ENCODE measurements around the gene VASP. TPM values are rescaled to one million over a fixed set of nuclear protein-coding genes. Genes with fewer than 3 reads are reported as not detected.

VASP gene
- total and polyA plus RNA-seq, 2 of the 13 experiments (the other 11 are each of a cell fraction or from before 2014, with no cell fraction given), result 41.8 to 67.1 TPM

DNA sequence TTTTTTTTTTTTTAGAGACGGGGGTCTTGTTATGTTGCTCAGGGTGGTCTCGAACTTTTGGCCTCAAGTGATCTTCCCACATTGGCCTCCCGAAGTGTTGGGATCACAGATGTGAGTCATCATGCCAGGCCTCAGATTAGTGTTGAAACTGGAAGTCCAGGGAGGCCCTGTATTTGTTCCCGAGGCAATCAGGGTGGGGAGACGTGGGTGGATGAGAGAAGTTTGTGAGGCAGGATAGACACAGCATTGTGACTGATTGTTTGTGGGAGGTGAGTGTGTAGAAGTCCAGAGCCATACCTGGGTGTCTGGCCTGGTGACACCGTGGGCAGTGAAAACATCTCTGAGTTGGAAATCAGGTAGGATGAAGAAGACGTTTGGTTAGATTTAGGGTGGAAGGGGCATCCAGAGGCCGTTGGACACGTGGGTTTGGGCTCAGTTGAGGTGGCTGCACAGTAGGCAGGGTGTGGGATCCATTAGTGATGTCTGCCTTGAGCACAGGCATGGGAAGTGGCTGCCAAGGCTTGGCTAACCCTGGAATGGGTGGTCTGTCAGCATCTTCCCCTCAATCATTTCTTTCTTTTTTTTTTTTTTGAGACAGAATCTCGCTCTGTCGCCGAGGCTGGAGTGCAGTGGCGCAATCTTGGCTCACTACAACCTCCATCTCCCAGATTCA, 22.9 kb upstream of the VASP start:
- no peaks in the 10 kb centered on the region for H3K79me2 ChIP-seq (ENCODE audit: insufficient read depth, low read length)
- peak; percentile 21 for ATAC-seq
- 18% methylated on average over 13 of the region's 13 CpGs for WGBS (ENCODE audit: low lambda C conversion rate)
- peak overlapping the region in 1 of 3 experiments; percentile 22; a peak in 1 of 6 replicates for H3K4me3 ChIP-seq (replicated peaks in 1 of 3; ENCODE audit: insufficient read depth in 1 of 3, low read depth in 2 of 3, low read length in 3 of 3)
- peaks cover 29% of the 10 kb centered on the region for H3K4me1 ChIP-seq (ENCODE audit: insufficient read depth, low read length)
- H2AFZ ChIP-seq (ENCODE audit: low read length), result no peak overlapping the region
- H3K4me2 ChIP-seq (ENCODE audit: low read depth, low read length), result peak overlapping the region; percentile 77
- peaks cover 0 to 7% of the 10 kb centered on the region in 2 experiments; a peak in 2 of 5 replicates for H3K27me3 ChIP-seq (ENCODE audit: control insufficient read depth in 1 of 2, insufficient read depth in 2 of 2, low read length in 2 of 2)
- intact Hi-C loops (cut with micrococcal nuclease; ENCODE audit: unreplicated experiment), result no loop called here
- no TSS peak for BruUV-seq (replicated peaks)
- H3K9ac ChIP-seq (ENCODE audit: insufficient read depth, low read depth, low read length), result no peak overlapping the region
- H3K27ac ChIP-seq (ENCODE audit: extremely low read length, insufficient read depth, low read length), result no peak overlapping the region
- no peaks in the 10 kb centered on the region for H4K20me1 ChIP-seq (ENCODE audit: insufficient read depth, low read length)
- FAIRE-seq, result no peak
- ChIA-PET CTCF (ENCODE audit: low intra/inter-chr PET ratio, low total read pairs) (interaction anchor here (1.2 to 2.4 kb wide), 4 partner anchors 9 to 80 kb away, joined by 4 to 21 read pairs (median 12); partner anchors contain the start of gene PPP1R13L), POLR2A (interaction anchor here (1.1 to 1.8 kb wide), 6 partner anchors 15 to 100 kb away, joined by 3 to 8 read pairs (median 4); partner anchors contain the start of gene FOSB)
- peak; percentile 57 for DNase-seq (ENCODE audit: low spot score)
- H3K9me3 ChIP-seq (ENCODE audit: low read length), result no peaks in the 10 kb centered on the region
- no peaks in the 10 kb centered on the region for H3K36me3 ChIP-seq (replicated peaks in 1 of 2; ENCODE audit: control insufficient read depth in 1 of 2, insufficient read depth in 2 of 2, low read length in 2 of 2)
- in situ Hi-C loops (cut with HindIII; ENCODE audit: extremely low pct_ligation_motif_present, low pct_unique_long_range_greater_than_20kb), result no loop called here
- peak; percentile 91 for TF ChIP-seq FOSL2 (CRISPR knock-in tag; IDR thresholded peaks at IDR 0.05)
- TF ChIP-seq NCOA1 (CRISPR knock-in tag; IDR thresholded peaks at IDR 0.05), result no peak
- TF ChIP-seq FOXA3 (CRISPR knock-in tag; IDR thresholded peaks at IDR 0.05), result peak; percentile 7; the same call in 1 of the 2 replicates
- TF ChIP-seq, protein P1, sequence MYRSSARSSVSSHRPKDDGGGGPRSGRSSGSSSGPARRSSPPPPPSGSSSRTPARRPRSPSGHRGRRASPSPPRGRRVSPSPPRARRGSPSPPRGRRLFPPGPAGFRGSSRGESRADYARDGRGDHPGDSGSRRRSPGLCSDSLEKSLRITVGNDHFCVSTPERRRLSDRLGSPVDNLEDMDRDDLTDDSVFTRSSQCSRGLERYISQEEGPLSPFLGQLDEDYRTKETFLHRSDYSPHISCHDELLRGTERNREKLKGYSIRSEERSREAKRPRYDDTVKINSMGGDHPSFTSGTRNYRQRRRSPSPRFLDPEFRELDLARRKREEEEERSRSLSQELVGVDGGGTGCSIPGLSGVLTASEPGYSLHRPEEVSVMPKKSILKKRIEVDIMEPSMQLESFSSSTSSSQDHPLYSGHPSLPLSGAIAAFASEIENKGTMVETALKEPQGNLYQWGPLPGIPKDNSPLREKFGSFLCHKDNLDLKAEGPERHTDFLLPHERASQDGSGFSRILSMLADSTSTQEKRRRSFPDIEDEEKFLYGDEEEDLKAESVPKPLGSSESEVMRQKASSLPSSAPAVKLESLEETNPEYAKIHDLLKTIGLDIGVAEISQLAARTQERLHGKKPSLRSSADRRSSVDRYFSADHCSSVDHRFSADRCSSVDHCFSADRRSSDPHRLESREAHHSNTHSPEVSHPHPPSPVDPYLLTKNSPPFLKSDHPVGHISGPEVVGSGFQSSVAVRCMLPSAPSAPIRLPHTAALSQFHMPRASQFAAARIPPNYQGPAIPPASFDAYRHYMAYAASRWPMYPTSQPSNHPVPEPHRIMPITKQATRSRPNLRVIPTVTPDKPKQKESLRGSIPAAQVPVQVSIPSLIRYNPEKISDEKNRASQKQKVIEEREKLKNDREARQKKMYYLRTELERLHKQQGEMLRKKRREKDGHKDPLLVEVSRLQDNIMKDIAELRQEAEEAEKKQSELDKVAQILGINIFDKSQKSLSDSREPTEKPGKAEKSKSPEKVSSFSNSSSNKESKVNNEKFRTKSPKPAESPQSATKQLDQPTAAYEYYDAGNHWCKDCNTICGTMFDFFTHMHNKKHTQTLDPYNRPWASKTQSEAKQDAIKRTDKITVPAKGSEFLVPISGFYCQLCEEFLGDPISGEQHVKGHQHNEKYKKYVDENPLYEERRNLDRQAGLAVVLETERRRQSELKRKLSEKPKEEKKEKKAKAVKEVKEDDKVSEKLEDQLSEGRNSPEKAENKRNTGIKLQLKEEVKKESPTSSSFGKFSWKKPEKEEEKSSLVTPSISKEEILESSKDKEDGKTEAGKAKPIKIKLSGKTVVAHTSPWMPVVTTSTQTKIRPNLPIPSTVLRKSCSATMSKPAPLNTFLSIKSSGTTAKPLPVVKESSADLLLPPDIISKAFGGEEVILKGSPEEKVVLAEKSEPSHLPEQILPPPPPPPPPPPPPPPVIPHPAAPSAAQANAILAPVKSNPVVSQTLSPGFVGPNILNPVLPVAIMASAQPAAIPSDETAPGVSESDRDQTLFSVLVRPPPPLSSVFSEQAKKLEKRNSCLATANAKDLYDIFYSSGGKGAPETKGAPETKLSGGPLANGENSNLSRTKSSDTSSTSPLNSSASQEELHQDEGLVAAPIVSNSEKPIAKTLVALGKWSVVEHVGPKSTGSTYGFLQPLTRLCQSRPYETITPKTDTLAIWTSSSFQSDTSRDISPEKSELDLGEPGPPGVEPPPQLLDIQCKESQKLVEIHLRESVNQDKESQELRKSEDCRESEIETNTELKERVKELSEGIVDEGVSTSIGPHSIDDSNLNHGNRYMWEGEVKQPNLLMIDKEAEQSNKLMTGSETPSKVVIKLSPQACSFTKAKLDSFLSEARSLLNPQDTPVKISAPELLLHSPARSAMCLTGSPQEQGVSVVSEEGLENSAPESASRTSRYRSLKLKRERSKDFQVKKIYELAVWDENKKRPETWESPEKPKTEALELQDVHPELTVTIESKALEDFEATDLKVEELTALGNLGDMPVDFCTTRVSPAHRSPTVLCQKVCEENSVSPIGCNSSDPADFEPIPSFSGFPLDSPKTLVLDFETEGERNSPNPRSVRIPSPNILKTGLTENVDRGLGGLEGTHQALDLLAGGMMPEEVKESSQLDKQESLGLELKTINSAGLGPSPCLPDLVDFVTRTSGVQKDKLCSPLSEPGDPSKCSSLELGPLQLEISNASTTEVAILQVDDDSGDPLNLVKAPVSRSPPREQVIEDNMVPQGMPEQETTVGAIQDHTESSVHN (CRISPR knock-in tag; IDR thresholded peaks at IDR 0.05), result 0 out of 2 replicates have a peak, but pooled peaks have one; percentile 29
- 0 out of 2 replicates have a peak, but pooled peaks have one; percentile 26 for TF ChIP-seq KAT8 (CRISPR knock-in tag; IDR thresholded peaks at IDR 0.05)
- TF ChIP-seq WIZ (CRISPR knock-in tag; IDR thresholded peaks at IDR 0.05), result no peak
- TF ChIP-seq, protein P2, sequence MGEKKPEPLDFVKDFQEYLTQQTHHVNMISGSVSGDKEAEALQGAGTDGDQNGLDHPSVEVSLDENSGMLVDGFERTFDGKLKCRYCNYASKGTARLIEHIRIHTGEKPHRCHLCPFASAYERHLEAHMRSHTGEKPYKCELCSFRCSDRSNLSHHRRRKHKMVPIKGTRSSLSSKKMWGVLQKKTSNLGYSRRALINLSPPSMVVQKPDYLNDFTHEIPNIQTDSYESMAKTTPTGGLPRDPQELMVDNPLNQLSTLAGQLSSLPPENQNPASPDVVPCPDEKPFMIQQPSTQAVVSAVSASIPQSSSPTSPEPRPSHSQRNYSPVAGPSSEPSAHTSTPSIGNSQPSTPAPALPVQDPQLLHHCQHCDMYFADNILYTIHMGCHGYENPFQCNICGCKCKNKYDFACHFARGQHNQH (CRISPR knock-in tag; IDR thresholded peaks at IDR 0.05), result 0 out of 2 replicates have a peak, but pooled peaks have one; percentile 30
- no peak for TF ChIP-seq ZNF788 (CRISPR knock-in tag; IDR thresholded peaks at IDR 0.05; ENCODE audit: borderline replicate concordance)
- 0 out of 2 replicates have a peak, but pooled peaks have one; percentile 28 for TF ChIP-seq ZMYM2 (CRISPR knock-in tag; IDR thresholded peaks at IDR 0.05)
- TF ChIP-seq EP300 (IDR thresholded peaks at IDR 0.05; ENCODE audit: low read depth in 2 of 2, low read length in 2 of 2), result no peak
- peak; percentile 40; the same call in 1 of the 2 replicates for TF ChIP-seq EP300 (CRISPR knock-in tag; IDR thresholded peaks at IDR 0.05; ENCODE audit: borderline replicate concordance)
- TF ChIP-seq RXRB (CRISPR knock-in tag; IDR thresholded peaks at IDR 0.05; ENCODE audit: borderline replicate concordance), result no peak
- TF ChIP-seq SP5 (CRISPR knock-in tag; IDR thresholded peaks at IDR 0.05; ENCODE audit: borderline replicate concordance, low read depth), result 0 out of 2 replicates have a peak, but pooled peaks have one; percentile 17
- TF ChIP-seq SAP130 (CRISPR knock-in tag; IDR thresholded peaks at IDR 0.05; ENCODE audit: low read depth), result 0 out of 2 replicates have a peak, but pooled peaks have one; percentile 16
- TF ChIP-seq HMG20B (CRISPR knock-in tag; conservative IDR thresholded peaks at IDR 0.05), result no peak
- no peak for TF ChIP-seq EZH2 (conservative IDR thresholded peaks at IDR 0.05; ENCODE audit: low read depth, low read length)
